Measurements from ENCODE around the gene TIMP3. TPM values are rescaled to one million over a fixed set of nuclear protein-coding genes. Genes with fewer than 3 reads are reported as not detected.

Gene TIMP3
- total RNA-seq, 1 experiment from 2014 or later = 0.87 TPM

GRCh38 chr22:32752816-32753520, 48.5 kb upstream of the TIMP3 start:
- no CpG with 5 or more reads among the region's 11 CpGs for WGBS (ENCODE audit: extremely low coverage, insufficient read length, low lambda C conversion rate)
- Histone ChIP-seq H2BK20ac (ENCODE audit: low read depth, low read length, poor library complexity, severe bottlenecking) (no peak overlapping the region), H3K79me2 (ENCODE audit: insufficient read depth, low read length) (no peaks in the 10 kb centered on the region), H2AFZ (ENCODE audit: low read length) (no peak overlapping the region), H4K5ac (ENCODE audit: insufficient read length, low read depth, low read length) (no peak overlapping the region), H4K8ac (replicated peaks; ENCODE audit: insufficient read length, low read depth, low read length) (no peak overlapping the region), H2AK5ac (ENCODE audit: insufficient read length, low read length) (no peak overlapping the region), H4K91ac (ENCODE audit: insufficient read length, low read depth, low read length) (no peak overlapping the region), H2BK15ac (ENCODE audit: low read depth, low read length) (no peak overlapping the region), H2BK120ac (ENCODE audit: low read depth, low read length, poor library complexity, severe bottlenecking) (no peak overlapping the region), H3K4me2 (ENCODE audit: insufficient read depth, insufficient read length, low read length) (no peak overlapping the region), H3K23ac (ENCODE audit: insufficient read length, low read depth, low read length) (no peak overlapping the region), H3K79me1 (ENCODE audit: insufficient read depth, low read depth, low read length, poor library complexity, severe bottlenecking) (no peaks in the 10 kb centered on the region), H3K4me1 (ENCODE audit: insufficient read depth, low read length) (no peaks in the 10 kb centered on the region), H3K9ac (ENCODE audit: extremely low read depth, insufficient read length, low read length) (no peak overlapping the region), H3T11ph (ENCODE audit: low read length) (no peak overlapping the region), H3K56ac (ENCODE audit: insufficient read length, low read depth, low read length) (no peak overlapping the region), H3K27ac (ENCODE audit: insufficient read length, low read depth, low read length) (no peak overlapping the region), H2BK12ac (ENCODE audit: insufficient read length, low read depth, low read length) (no peak overlapping the region), H3K4ac (ENCODE audit: low read depth, low read length) (no peak overlapping the region), H4K20me1 (ENCODE audit: control insufficient read depth, insufficient read depth, insufficient read length) (peaks cover 2% of the 10 kb centered on the region), H3K9me3 (ENCODE audit: control insufficient read depth, low read depth, low read length) (no peaks in the 10 kb centered on the region), H3K27me3 (ENCODE audit: insufficient read depth, low read length) (no peaks in the 10 kb centered on the region), H3K18ac (ENCODE audit: insufficient read length, low read depth, low read length) (no peak overlapping the region), H3K14ac (ENCODE audit: insufficient read depth, low read length) (no peak overlapping the region), H3K23me2 (ENCODE audit: insufficient read length, low read depth, low read length, poor library complexity, severe bottlenecking) (no peaks in the 10 kb centered on the region), H2BK5ac (ENCODE audit: insufficient read length, low read length) (no peak overlapping the region)
- DNase-seq = no peak
- Mint-ChIP-seq H3K4me3 (no peak overlapping the region), H3K4me1 (no peaks in the 10 kb centered on the region), H3K27me3 (ENCODE audit: low read depth) (no peaks in the 10 kb centered on the region), H3K27ac (peak overlapping the region in 2 of 3 experiments; percentile 22 to 50; a peak in 1 of 7 replicates), H3K36me3 (ENCODE audit: insufficient read depth in 1 of 3, low read depth in 3 of 3) (peaks cover 0 to 8% (median 3%) of the 10 kb centered on the region in 3 experiments; a peak in 2 of 7 replicates), H3K9me3 (no peaks in the 10 kb centered on the region)
- no peak for TF ChIP-seq CTCF (conservative IDR thresholded peaks at IDR 0.05)
